Fibroblast of mammary gland (primary cell): Measurements from ENCODE around the gene DDX24.

ENCODE experiments used
- DNase-seq: peaks from one replicate; pipeline ENCODE4 v3.0.0-alpha.2; 2010; ENCODE audit warnings: low read depth
- H3K4me3 ChIP-seq: 2 replicates; pipeline ENCODE4 v1.5.1; 2011; ENCODE audit warnings: low read depth, mild to moderate bottlenecking, low read length, moderate library complexity; ENCODE audit not compliant: control insufficient read depth
- CTCF ChIP-seq: conservative IDR thresholded peaks from 2 replicates; pipeline ENCODE4 v1.5.1; 2011; ENCODE audit warnings: low read depth, low read length, inconsistent platforms; ENCODE audit not compliant: control insufficient read depth, insufficient read depth

Gene DDX24

GRCh38 chr14:94087891-94088290 is 6.9 kb upstream of the DDX24 start:
- no peak for DNase-seq
- no peak for TF ChIP-seq CTCF
- H3K4me3 ChIP-seq = no peak overlapping the region

GRCh38 chr14:94081386-94081820 is 401 bp upstream of the DDX24 start:
- H3K4me3 ChIP-seq = peak overlapping the region; percentile 95
- no peak for TF ChIP-seq CTCF
- no peak for DNase-seq

GRCh38 chr14:94079891-94080620 is 946 bp downstream of the DDX24 start:
- no peak for TF ChIP-seq CTCF
- DNase-seq = peak; percentile 55
- peak overlapping the region; percentile 95 for H3K4me3 ChIP-seq

GRCh38 chr14:94077823-94078222 is 3.2 kb downstream of the DDX24 start:
- no peak for DNase-seq
- TF ChIP-seq CTCF = no peak
- no peak overlapping the region for H3K4me3 ChIP-seq

- no peak for TF ChIP-seq CTCF
- H3K4me3 ChIP-seq = no peak overlapping the region
- no peak for DNase-seq
Observed at GRCh38 chr14:94077111-94077821, 3.7 kb downstream of the DDX24 start.

GRCh38 chr14:94075008-94075407 is 6.0 kb downstream of the DDX24 start:
- no peak for TF ChIP-seq CTCF
- no peak for DNase-seq
- no peak overlapping the region for H3K4me3 ChIP-seq
